ENCODE results near the gene CHMP4A. TPM values are rescaled to one million over a fixed set of nuclear protein-coding genes. Genes with fewer than 3 reads are reported as not detected.

Gene CHMP4A
- total and polyA plus RNA-seq, 9 of the 15 experiments (the other 6 are each of a cell fraction or from before 2014, with no cell fraction given), result 28.8 to 104 (median 52.7) TPM

- TF ChIP-seq ZNF592 (IDR thresholded peaks at IDR 0.05) (0 out of 2 replicates have a peak, but pooled peaks have one; percentile 35), DMBX1 (CRISPR knock-in tag; IDR thresholded peaks at IDR 0.05; ENCODE audit: borderline replicate concordance) (peak; percentile 60; the same call in 1 of the 2 replicates), SMAD4 (CRISPR knock-in tag; conservative IDR thresholded peaks at IDR 0.05) (peak; percentile 60), ATF3 (IDR thresholded peaks at IDR 0.05) (peak; percentile 53; the same call in 1 of the 2 replicates), ATF3 (CRISPR knock-in tag; conservative IDR thresholded peaks at IDR 0.05) (no peak), ZBTB9 (CRISPR knock-in tag; IDR thresholded peaks at IDR 0.05) (no peak), ZNF584 (CRISPR knock-in tag; IDR thresholded peaks at IDR 0.05; ENCODE audit: low read depth) (peak; percentile 72; the same call in 1 of the 2 replicates), PRPF4 (IDR thresholded peaks at IDR 0.05; ENCODE audit: insufficient read depth, low read depth, low read length, poor library complexity, severe bottlenecking) (no peak), CEBPG (CRISPR knock-in tag; IDR thresholded peaks at IDR 0.05) (peak; percentile 83), CEBPG (tag; conservative IDR thresholded peaks at IDR 0.05 in 1 of 2, IDR thresholded peaks at IDR 0.05 in 1 of 2) (peak; percentile 69 to 92)
Measured at GRCh38 chr14:24167469-24168114, 45.7 kb downstream of the CHMP4A start (continued).

Measured in K562 (cell line).